WTC11 (cell line): Measurements from ENCODE around the gene TBX4. TPM values are rescaled to one million over a fixed set of nuclear protein-coding genes. Genes with fewer than 3 reads are reported as not detected.

Source experiments
- ATAC-seq: fragments of 200-7000 bp; cut with Tn5 transposase; 2 replicates; pipeline ENCODE4 v1.10.0; 2021; ENCODE audit warnings: mild to moderate bottlenecking, moderate library complexity
- CTCF ChIA-PET: fragments of 300-600 bp; sonication (Branson Sonifier 250); formaldehyde crosslinking; loops from one replicate; lab custom pipeline; 2021; ENCODE audit warnings: antibody characterized with exemption; lab: Charles Lee
- POLR2A ChIA-PET: fragments of 350-600 bp; sonication (Branson Sonifier 250); formaldehyde crosslinking; loops from one replicate; lab custom pipeline; 2021; ENCODE audit warnings: antibody characterized with exemption; lab: Charles Lee
- DNase-seq: peaks from one replicate; pipeline ENCODE4 v3.0.0; 2021; ENCODE audit warnings: low spot score
- H3K27ac Mint-ChIP-seq: 2 replicates; pipeline ENCODE4 v1.8.0; 2021; ENCODE audit warnings: mixed read lengths
- H3K27me3 Mint-ChIP-seq: 2 replicates; pipeline ENCODE4 v1.8.0; 2021; ENCODE audit warnings: low read depth, mild to moderate bottlenecking, moderate library complexity, mixed read lengths
- H3K36me3 Mint-ChIP-seq: 2 replicates; pipeline ENCODE4 v1.8.0; 2021; ENCODE audit warnings: mixed read lengths
- H3K4me1 Mint-ChIP-seq: 2 replicates; pipeline ENCODE4 v1.8.0; 2022; ENCODE audit warnings: mixed read lengths
- H3K4me3 Mint-ChIP-seq: 2 replicates; pipeline ENCODE4 v1.8.0; 2021; ENCODE audit warnings: mild to moderate bottlenecking, moderate library complexity, mixed read lengths
- H3K9me3 Mint-ChIP-seq: 2 replicates; pipeline ENCODE4 v1.8.0; 2021; ENCODE audit warnings: mixed read lengths
- CREB1 ChIP-seq: sonication (generic); formaldehyde crosslinking; IDR thresholded peaks from 2 replicates; pipeline ENCODE4 v1.8.0; 2023; ENCODE audit warnings: mild to moderate bottlenecking, missing genetic modification reagents
- ESRRA ChIP-seq: sonication (generic); formaldehyde crosslinking; IDR thresholded peaks from 2 replicates; pipeline ENCODE4 v1.8.1; 2022; ENCODE audit warnings: mild to moderate bottlenecking, missing genetic modification reagents, borderline replicate concordance
- GRHL2 ChIP-seq: fragments of 250-450 bp; sonication (Bioruptor Pico); IDR thresholded peaks from 2 replicates; pipeline ENCODE4 v1.8.0; 2022; ENCODE audit warnings: mild to moderate bottlenecking, moderate library complexity; ENCODE audit not compliant: insufficient replicate concordance, severe bottlenecking
- IRF2 ChIP-seq: sonication (generic); formaldehyde crosslinking; IDR thresholded peaks from 2 replicates; pipeline ENCODE4 v1.8.0; 2022; ENCODE audit warnings: low read depth, missing genetic modification reagents, borderline replicate concordance
- PRRX2 ChIP-seq: fragments of 250-450 bp; sonication (Bioruptor Pico); IDR thresholded peaks from 2 replicates; pipeline ENCODE4 v1.8.0; 2021; ENCODE audit warnings: mild to moderate bottlenecking
- SMAD4 ChIP-seq: sonication (generic); formaldehyde crosslinking; IDR thresholded peaks from 2 replicates; pipeline ENCODE4 v1.8.0; 2022; ENCODE audit warnings: mild to moderate bottlenecking, missing genetic modification reagents
- SOX15 ChIP-seq: fragments of 250-450 bp; sonication (Bioruptor Pico); IDR thresholded peaks from 2 replicates; pipeline ENCODE4 v1.9.0; 2021; ENCODE audit warnings: mild to moderate bottlenecking
- SP1 ChIP-seq: sonication (generic); formaldehyde crosslinking; conservative IDR thresholded peaks from 2 replicates; pipeline ENCODE4 v1.8.1; 2022; ENCODE audit warnings: missing genetic modification reagents
- STAT6 ChIP-seq: sonication (generic); formaldehyde crosslinking; conservative IDR thresholded peaks from 2 replicates; pipeline ENCODE4 v1.8.1; 2023; ENCODE audit warnings: mild to moderate bottlenecking, low read depth, missing genetic modification reagents, moderate library complexity
- ZNF138 ChIP-seq: sonication (generic); formaldehyde crosslinking; conservative IDR thresholded peaks from 2 replicates; pipeline ENCODE4 v1.8.1; 2022; ENCODE audit warnings: mild to moderate bottlenecking, moderate library complexity, missing genetic modification reagents
- ZNF423 ChIP-seq: fragments of 250-450 bp; sonication (Bioruptor Pico); IDR thresholded peaks from 2 replicates; pipeline ENCODE4 v2.1.2; 2022; ENCODE audit warnings: mild to moderate bottlenecking, moderate library complexity
- total RNA-seq: library from RNA; stranded (reverse); gene quantifications from 3 replicates; pipeline ENCODE4 v1.2.3, GENCODE V29; 2021
- TF ChIP-seq, protein P1 (sequence below): sonication (generic); formaldehyde crosslinking; IDR thresholded peaks from 2 replicates; pipeline ENCODE4 v1.8.0; 2022; ENCODE audit warnings: mild to moderate bottlenecking, missing genetic modification reagents
- TF ChIP-seq, protein P2 (sequence below): sonication (generic); formaldehyde crosslinking; IDR thresholded peaks from 2 replicates; pipeline ENCODE4 v1.8.1; 2022; ENCODE audit warnings: missing genetic modification reagents, borderline replicate concordance
- TF ChIP-seq, protein P3 (sequence below): fragments of 250-450 bp; sonication (Bioruptor Pico); IDR thresholded peaks from 2 replicates; pipeline ENCODE4 v1.9.0; 2021; ENCODE audit warnings: moderate library complexity, mild to moderate bottlenecking, inconsistent platforms, borderline replicate concordance
- TF ChIP-seq, protein P4 (sequence below): sonication (generic); formaldehyde crosslinking; IDR thresholded peaks from 2 replicates; pipeline ENCODE4 v1.8.0; 2023; ENCODE audit warnings: missing genetic modification reagents, mild to moderate bottlenecking, borderline replicate concordance

Gene TBX4
- total RNA-seq, 1 experiment from 2014 or later, result not detected

- no peaks in the 10 kb centered on the region for H3K36me3 Mint-ChIP-seq
- ChIA-PET POLR2A (no interaction called here), CTCF (interaction anchor here (0.8 to 1.8 kb wide), 5 partner anchors 14 to 140 kb away, joined by 3 to 5 read pairs (median 3); no protein-coding TSS in a partner anchor)
- H3K27me3 Mint-ChIP-seq, result no peaks in the 10 kb centered on the region
- H3K27ac Mint-ChIP-seq, result no peak overlapping the region
- peak; percentile 23; the same call in 1 of the 2 replicates for ATAC-seq
- DNase-seq, result no peak
- no peak for TF ChIP-seq SP1 (CRISPR knock-in tag)
- TF ChIP-seq ZNF138, result no peak
- TF ChIP-seq ESRRA (CRISPR knock-in tag), result no peak
- TF ChIP-seq ZNF423 (CRISPR knock-in tag), result no peak
- TF ChIP-seq, protein P1, sequence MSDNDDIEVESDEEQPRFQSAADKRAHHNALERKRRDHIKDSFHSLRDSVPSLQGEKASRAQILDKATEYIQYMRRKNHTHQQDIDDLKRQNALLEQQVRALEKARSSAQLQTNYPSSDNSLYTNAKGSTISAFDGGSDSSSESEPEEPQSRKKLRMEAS, result no peak
- no peak for TF ChIP-seq GRHL2 (CRISPR knock-in tag)
- no peak for TF ChIP-seq STAT6 (CRISPR knock-in tag)
- no peak for TF ChIP-seq SOX15 (CRISPR knock-in tag)
- TF ChIP-seq SMAD4 (CRISPR knock-in tag), result no peak
- no peak for TF ChIP-seq IRF2 (CRISPR knock-in tag)
- TF ChIP-seq, protein P2, sequence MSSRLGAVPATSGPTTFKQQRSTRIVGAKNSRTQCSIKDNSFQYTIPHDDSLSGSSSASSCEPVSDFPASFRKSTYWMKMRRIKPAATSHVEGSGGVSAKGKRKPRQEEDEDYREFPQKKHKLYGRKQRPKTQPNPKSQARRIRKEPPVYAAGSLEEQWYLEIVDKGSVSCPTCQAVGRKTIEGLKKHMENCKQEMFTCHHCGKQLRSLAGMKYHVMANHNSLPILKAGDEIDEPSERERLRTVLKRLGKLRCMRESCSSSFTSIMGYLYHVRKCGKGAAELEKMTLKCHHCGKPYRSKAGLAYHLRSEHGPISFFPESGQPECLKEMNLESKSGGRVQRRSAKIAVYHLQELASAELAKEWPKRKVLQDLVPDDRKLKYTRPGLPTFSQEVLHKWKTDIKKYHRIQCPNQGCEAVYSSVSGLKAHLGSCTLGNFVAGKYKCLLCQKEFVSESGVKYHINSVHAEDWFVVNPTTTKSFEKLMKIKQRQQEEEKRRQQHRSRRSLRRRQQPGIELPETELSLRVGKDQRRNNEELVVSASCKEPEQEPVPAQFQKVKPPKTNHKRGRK (CRISPR knock-in tag), result no peak
- TF ChIP-seq, protein P3, sequence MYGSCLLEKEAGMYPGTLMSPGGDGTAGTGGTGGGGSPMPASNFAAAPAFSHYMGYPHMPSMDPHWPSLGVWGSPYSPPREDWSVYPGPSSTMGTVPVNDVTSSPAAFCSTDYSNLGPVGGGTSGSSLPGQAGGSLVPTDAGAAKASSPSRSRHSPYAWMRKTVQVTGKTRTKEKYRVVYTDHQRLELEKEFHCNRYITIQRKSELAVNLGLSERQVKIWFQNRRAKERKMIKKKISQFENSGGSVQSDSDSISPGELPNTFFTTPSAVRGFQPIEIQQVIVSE, result no peak
- TF ChIP-seq, protein P4, sequence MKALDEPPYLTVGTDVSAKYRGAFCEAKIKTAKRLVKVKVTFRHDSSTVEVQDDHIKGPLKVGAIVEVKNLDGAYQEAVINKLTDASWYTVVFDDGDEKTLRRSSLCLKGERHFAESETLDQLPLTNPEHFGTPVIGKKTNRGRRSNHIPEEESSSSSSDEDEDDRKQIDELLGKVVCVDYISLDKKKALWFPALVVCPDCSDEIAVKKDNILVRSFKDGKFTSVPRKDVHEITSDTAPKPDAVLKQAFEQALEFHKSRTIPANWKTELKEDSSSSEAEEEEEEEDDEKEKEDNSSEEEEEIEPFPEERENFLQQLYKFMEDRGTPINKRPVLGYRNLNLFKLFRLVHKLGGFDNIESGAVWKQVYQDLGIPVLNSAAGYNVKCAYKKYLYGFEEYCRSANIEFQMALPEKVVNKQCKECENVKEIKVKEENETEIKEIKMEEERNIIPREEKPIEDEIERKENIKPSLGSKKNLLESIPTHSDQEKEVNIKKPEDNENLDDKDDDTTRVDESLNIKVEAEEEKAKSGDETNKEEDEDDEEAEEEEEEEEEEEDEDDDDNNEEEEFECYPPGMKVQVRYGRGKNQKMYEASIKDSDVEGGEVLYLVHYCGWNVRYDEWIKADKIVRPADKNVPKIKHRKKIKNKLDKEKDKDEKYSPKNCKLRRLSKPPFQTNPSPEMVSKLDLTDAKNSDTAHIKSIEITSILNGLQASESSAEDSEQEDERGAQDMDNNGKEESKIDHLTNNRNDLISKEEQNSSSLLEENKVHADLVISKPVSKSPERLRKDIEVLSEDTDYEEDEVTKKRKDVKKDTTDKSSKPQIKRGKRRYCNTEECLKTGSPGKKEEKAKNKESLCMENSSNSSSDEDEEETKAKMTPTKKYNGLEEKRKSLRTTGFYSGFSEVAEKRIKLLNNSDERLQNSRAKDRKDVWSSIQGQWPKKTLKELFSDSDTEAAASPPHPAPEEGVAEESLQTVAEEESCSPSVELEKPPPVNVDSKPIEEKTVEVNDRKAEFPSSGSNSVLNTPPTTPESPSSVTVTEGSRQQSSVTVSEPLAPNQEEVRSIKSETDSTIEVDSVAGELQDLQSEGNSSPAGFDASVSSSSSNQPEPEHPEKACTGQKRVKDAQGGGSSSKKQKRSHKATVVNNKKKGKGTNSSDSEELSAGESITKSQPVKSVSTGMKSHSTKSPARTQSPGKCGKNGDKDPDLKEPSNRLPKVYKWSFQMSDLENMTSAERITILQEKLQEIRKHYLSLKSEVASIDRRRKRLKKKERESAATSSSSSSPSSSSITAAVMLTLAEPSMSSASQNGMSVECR (CRISPR knock-in tag), result no peak
- TF ChIP-seq CREB1 (CRISPR knock-in tag), result no peak
- TF ChIP-seq PRRX2 (CRISPR knock-in tag), result no peak
- H3K4me1 Mint-ChIP-seq, result peaks cover 17% of the 10 kb centered on the region
- H3K4me3 Mint-ChIP-seq, result no peak overlapping the region
- H3K9me3 Mint-ChIP-seq, result no peaks in the 10 kb centered on the region; the same call in 1 of the 2 replicates
Observed at GRCh38 chr17:61495161-61495857, 43.1 kb downstream of the TBX4 start.
